ENCODE data around the gene NET1.
"Not testable (repeated sequence)": the region's sequence is repeated elsewhere in the genome, so short reads cannot be mapped to it uniquely, and the experiment has no call there.

NET1 gene, protein sequence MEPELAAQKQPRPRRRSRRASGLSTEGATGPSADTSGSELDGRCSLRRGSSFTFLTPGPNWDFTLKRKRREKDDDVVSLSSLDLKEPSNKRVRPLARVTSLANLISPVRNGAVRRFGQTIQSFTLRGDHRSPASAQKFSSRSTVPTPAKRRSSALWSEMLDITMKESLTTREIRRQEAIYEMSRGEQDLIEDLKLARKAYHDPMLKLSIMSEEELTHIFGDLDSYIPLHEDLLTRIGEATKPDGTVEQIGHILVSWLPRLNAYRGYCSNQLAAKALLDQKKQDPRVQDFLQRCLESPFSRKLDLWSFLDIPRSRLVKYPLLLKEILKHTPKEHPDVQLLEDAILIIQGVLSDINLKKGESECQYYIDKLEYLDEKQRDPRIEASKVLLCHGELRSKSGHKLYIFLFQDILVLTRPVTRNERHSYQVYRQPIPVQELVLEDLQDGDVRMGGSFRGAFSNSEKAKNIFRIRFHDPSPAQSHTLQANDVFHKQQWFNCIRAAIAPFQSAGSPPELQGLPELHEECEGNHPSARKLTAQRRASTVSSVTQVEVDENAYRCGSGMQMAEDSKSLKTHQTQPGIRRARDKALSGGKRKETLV

DNA sequence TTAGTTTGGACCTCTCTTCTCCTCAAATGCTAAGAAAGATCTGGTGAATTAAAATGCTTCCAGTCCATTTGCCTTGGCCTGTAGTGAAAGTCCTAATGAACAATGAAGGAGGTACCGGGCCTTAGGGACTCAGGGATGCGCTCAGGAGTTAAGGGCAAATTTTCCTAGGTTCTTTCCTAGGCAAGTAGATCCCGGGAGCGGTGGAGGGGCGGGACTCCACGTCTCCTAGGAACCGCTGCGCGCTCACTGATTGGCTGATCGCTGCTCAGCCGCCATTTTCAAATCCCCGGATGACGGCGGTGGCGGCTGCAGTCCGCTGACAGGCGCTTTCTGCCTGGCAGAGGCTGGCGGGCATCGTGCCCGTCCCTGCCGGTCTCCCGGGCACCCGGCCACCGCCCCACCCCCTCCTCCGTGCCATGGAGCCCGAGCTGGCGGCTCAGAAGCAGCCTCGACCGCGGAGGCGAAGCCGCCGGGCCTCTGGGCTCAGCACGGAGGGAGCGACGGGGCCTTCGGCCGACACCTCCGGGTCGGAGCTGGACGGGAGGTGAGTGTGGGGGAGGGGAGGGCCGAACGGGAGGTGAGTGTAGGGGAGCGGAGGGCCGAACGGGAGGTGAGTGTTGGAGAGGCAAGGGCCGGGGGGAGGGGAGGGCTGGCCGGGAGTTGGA, at the start of gene NET1:
TSS of gene NET1 (plus strand) at position 281 of the 665 bp plus-strand sequence. CDS start at position 417, 136 bp downstream.
- no peak for FAIRE-seq

DNA sequence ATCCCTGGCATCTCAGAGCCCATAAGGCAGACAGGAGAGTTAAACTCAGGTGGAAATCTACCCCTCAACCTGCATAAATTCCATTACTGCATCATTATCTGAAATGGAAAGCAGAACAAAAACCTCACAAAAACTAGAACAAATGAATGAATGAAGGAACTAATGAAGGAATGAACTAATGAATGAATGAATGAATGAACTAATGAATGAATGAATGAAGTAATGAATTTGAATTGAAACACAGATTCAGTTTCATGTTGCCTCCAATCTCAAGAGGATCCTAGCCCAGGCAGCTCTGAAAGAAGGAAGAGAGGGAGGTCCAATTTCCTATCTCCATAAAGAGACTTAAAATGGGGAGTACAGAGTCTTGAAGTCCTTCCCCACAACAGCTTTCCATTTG, 49.5 kb upstream of the NET1 start:
- no peak for FAIRE-seq

DNA sequence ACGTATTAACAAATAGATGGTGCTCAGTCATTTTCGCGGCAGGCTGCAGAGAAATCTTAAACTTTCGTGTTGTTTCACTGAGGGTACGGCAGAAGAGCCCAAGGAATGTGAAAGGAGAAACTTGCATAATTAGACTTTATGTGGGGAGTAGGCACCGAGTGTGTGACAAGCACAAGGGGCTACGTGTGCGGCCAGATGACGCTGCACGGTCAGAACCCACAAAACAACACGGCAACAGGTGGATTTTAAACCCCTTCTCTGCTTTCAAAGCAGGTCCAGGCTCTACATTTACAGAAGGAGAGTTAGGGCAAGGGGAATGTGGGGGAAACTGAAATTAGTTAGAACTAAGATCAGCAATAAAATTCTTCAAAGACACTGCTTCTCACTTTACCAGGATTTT, 48.0 kb upstream of the NET1 start:
- FAIRE-seq = no peak

DNA sequence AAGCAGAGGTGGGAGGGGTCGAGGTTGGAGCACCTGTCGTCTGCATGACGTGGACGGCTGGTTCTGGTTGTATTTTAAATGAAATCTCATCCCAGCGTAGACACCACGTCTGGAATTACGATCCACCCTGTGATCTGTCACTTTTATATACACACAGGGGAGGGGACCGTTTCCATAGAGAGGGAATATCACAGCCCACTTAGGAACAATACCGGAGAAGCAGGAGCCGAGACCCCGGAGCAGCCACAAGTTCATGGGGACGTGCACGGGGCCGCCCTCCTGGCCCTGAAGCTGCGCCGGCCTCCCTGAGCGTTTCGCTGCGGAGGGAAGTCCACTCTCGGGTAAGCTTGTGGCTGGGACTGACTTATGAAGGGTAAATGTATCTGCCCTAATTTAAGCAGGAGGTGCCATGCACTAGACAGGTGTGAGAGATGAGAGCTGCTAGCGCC, 47.4 kb upstream of the NET1 start, which contains the start of gene UCN3:
TSS of gene UCN3 (plus strand) at position 77 of the 449 bp plus-strand sequence. CDS start 8,755 bp downstream, outside the sequence.
- no peak for FAIRE-seq

DNA sequence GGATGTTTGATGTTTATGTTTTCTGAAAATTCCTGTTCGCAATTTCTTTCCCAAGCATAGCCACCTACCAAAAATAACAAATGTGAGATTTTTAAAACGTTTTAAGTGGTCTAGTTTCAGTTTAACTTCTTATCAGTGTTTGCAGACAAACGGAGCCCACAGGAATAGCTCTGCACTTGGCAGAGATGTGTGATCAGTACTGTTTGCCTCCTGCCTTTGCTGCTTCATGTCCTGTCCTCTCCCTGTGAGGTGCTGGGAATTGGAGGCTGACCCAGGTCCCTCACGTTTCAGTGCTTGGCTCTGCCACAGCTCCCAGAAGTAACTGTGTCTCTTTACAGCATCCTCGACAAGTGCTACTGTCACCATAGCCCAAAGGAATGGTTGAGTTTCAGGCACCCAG, 46.4 kb upstream of the NET1 start:
- no peak for FAIRE-seq

DNA sequence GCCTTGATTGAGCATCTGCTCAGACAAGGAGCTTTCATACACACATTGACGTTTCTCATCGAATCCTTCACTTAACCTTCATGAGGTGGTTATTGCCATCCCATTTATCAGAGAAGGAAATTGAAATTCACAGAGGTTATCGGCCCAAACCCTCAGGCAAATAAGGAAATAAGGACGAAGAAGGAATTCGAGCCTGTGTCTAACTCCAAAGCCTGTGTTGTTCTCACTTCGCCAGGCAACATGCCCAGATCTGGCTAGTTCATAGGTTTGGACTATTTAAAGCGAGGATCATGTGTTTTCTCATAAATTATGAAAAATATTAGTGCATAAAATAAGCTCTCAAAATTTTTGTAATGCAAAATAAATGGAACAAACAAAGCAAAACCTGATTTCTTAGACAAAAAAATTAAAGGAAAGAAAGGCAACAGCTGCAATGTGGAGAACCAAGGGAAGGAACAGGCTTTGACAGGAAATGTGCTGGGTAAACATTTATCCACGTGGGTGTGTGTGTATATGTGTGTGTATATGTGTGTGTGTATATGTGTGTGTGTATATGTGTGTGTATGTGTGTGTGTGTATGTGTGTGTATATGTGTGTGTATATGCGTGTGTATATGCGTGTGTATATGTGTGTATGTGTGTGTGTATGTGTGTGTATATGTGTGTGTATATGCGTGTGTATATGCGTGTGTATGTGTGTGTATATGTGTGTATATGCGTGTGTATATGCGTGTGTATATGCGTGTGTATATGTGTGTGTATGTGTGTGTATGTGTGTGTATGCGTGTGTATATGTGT, 42.8 kb upstream of the NET1 start:
- FAIRE-seq = no peak

DNA sequence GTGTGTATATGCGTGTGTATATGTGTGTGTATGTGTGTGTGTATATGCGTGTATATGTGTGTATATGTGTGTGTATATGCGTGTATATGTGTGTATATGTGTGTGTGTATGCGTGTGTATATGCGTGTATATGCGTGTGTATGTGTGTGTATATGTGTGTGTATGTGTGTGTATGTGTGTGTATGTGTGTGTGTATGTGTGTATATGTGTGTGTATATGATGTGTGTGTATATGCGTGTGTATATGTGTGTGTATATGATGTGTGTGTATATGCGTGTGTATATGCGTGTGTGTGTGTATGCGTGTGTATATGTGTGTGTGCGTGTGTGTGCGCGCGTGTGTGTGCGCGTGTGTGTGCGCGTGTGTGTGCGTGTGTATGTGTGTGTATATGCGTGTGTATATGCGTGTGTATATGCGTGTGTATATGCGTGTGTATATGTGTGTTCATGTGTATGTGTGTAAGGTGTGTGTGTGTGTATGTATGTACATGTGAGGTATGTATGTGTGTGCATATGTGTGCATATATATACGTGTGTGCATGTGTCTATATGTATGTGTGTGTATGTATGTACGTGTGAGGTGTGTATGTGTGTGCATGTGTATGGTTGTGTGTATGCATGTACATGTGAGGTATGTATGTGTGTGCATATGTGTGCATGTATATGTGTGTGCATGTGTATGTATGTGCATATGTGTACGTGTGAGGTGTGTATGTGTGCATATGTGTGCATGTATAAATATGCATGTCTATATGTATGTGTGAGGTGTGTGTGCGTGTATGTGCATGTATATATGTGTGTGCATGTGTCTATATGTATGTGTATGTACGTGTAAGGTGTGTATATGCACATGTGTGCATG, 41.6 kb upstream of the NET1 start:
- no peak for FAIRE-seq

DNA sequence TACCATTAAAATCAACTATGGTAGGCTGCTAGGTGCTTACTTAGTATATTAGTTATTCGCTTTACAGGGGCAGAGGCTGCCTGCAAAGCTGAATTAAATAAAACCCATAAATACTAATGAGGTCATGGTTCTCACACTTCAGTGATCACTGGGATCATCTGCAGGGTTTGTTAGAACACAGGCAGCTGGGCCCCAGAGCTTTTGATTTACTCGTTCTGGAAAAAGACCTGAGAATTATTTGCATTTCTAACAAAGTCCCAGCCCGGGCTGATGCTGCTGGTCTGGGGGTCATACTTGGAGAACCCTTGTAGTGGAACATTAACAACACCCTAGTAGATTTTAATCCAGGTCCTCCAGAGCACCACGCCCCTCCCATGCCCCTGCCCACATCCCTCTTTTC, 39.0 kb upstream of the NET1 start:
- no peak for FAIRE-seq

DNA sequence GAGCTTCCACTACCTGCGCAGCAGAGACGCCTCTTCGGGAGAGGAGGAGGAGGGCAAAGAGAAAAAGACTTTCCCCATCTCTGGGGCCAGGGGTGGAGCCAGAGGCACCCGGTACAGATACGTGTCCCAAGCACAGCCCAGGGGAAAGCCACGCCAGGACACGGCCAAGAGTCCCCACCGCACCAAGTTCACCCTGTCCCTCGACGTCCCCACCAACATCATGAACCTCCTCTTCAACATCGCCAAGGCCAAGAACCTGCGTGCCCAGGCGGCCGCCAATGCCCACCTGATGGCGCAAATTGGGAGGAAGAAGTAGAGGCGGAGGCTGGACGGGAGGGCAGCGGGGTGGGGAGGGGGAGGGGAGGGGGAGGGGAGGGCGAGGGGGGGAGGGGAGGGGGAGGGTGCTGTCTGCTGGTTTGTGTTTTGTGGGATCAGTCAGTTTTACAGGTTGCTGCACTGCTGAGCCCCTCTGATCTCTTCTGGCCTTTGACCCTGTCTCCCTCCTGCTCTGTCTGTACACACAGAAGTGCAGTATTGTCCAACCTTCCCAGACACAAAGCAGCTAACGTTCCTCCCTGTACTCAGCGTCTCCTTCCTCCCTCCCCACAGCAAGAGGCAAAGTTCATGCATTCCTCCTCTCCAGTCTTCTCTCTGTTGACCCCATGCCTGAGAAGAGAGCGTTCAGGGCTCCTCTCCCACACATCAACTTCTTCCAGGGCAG, 38.3 kb upstream of the NET1 start:
- no peak for FAIRE-seq

DNA sequence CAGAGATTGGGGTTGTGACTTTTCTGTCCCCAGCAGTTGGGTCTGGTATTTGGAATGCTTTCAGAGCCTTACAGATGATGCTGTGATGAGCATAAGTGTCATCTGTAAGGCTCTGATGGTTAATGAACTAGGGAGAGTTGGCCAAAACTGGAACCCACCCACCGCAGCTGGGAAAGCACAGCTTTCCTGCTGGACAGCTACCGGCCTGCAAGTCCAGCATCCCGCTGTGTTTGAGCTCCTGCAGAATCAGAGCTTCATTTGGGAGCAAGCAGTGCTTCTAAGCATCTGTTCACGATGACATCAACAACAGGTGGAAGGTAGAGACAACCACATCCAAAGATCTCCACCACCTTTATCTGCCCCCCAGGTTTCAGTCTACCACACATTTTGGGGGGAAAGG, 35.9 kb upstream of the NET1 start:
- FAIRE-seq = no peak

DNA sequence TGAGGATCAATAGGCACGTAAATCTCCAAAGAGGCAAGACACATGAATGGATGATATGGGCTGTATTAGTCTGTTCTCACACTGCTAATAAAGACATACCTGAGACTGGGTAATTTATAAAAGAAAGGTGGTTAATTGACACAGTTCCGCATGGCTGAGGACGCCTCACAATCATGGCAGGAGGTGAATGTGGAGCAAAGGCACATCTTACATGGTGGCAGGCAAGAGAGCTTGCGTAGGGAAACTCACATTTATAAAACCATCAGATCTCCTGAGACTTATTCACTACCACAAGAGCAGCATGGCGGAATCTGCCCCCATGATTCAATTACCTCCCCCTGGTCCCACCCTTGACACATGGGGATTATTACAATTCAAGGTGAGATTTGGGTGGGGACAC, 33.2 kb upstream of the NET1 start:
- not testable (repeated sequence) for FAIRE-seq

DNA sequence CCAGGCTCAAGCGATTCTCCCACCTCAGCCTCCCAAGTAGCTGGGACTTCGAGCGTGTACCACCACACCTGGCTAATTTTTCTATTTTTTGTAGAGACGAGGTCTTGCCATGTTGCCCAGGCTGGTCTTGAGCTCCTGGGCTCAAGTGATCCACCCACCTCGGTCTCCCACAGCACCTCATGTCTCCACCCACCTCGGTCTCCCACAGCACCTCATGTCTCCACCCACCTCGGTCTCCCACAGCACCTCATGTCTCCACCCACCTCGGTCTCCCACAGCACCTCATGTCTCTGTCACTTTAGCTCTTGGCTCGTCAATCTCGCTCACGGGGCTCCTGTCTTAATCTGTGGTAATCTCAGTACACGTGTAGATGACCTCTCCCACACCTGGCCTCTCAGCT, 32.0 kb upstream of the NET1 start:
- FAIRE-seq = not testable (repeated sequence)

DNA sequence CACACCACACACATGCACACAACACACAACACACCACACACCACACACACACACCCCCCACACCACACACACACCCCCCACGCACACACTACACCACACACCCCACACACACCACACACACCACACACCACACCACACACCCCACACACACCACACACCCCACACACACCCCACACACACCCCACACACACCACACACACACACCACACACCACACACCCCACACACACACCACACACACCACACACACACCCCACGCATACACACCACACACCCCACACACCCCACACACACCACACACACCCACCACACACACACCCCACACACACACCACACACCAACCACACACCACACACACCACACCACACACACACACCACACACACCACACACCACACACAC, 31.2 kb upstream of the NET1 start:
- FAIRE-seq = no peak

DNA sequence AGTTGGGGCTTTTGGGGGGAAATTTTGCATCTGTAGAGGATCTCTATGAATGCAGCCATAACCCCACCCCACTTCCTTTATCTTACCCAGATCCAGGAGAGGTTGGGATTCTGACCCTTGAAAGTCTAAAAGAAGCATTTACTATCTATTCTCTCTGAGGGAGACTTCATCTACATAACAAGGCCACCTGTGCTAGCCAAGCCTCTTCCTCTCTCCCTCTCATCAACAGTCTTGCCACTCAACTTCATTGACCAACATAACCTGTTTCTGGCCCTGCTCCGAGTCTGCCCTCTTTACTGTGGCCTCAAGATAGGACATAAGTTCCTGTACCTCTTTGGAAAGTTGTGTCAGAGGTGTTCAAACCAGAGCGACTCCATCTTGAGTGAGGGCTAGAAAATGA, 27.1 kb upstream of the NET1 start:
- FAIRE-seq = no peak

DNA sequence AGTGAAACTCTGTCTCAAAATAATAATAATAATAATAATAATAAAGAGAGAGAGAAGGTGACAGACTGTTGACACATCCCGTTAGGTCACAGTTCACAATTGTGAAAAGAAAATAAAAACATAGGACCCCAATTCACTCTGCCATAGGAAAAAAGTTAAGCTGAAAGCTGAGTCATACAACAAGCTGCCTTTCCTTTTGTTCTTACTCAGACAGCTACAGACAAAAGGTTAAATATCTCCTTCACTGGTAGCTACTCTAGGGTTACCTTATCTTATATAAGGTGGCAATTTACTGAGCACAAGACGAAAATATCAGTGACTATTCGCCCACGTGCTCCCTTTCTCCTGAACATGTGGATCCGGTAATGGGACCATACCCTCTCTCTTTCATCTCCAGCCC, 25.2 kb upstream of the NET1 start:
- FAIRE-seq = no peak

DNA sequence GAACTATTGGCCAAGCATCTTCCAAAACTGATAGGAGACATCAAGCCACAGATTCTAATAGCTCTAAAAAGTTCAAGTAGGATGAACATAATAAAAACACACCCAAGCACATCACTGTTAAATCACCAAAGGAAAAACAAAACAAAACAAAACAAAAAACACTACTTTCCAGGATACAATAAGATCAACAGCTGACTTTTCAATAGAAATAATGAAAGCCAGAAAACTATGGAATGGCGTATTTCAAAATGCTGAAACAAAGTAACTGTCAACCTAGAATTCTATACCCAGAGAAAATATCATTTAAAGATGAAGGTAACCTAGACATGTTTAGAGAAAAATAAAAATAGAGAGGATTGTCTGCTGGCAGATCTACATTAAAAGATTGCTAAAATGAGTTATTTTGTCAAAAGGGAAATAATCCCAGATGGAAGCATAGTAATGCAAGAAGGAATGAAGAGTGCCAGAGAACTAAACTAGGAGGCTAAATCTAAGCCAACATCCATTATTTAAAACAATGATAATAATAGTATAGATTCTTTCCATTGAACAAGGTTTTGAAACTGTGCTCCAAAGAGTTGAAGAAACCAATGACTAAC, 21.7 kb upstream of the NET1 start:
- FAIRE-seq = no peak

DNA sequence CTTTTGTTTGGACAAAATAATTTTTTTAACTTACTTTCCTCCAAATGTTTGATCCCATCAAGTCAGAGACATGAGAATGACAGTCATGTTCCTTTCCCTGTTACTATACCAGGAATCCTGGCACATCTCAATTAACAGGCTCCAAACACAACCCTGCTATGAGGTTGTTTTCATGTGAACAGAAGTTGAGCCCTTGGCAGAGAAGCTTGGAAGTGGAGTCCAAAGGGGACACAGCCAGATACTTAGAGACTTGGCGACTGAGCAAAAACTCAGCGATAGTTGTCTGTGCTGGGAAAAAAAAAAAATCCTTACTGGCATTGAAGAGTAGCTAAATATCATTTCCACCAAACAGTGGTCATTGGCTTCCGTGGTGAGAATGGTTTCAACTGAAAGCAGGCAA, 20.6 kb upstream of the NET1 start:
- no peak for FAIRE-seq

DNA sequence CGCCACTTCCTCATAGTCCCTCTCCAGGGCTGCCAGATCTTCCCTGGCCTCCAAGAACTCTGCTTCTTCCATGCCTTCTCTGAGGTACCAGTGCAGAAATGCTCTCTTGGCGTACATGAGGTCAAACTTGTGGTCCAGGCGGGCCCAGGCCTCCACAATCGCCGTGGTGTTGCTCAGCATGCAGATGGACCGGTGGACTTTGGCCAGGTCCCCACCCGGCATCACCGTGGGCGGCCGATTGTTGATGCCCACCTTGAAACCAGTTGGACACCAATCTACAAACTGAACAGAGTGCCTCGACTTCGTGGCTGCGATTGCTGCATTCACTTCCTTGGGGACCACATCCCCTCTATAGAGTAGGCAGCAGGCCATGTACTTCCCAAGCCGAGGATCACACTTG, 18.8 kb upstream of the NET1 start:
- no peak for FAIRE-seq

DNA sequence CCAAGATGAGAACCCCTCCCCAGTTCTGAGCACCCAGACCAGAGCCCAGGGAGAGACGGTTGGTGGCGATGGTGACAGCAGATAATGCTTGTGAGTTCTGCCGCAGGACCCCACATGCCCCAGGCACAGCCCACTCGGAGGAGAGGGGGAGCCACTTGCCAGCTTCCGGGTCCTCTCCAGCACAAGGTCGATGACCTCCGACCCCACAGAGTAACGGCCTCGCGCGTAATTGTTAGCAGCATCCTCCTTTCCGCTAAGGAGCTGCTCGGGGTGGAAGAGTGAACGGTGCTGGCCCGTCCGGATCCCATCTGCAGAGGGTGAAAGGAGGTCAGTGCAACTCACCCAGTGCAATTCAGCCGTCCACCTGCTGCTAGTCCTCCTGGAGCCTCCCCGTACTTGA, 17.2 kb upstream of the NET1 start:
- no peak for FAIRE-seq

DNA sequence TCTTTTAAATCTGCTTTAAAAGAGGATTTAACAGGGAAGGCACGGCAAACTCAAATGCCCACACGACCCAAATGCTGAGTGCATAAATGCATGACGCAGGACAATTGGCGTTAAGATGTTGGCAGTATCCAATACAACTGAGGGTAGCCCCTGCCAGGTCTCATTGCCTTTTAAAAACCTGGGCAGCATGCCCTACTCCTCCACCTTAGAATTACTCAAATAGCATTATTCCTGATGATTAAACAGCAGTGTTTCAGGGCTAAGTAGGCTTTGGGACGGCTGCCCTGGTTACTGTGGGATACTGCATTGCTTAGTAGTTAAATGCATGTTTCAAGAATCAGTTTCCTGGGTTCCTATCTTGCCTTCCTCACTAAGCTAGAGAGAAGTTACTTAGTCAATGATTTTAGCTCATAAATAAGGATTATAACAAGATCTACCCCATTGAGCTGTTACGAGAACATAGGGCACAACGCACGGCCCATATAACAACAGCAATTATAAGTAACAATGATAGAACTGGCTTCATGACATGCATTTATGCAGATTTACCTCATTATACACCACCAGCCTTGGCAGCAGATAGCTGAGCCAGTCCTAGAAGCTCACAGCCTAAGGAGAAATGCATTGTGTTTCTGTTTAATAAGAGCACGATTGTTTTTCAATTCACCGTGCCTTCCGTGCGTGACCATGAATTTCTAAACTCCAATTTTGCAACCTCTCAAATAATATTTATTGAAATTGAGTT, 15.6 kb upstream of the NET1 start:
- no peak for FAIRE-seq
